ENCODE results near the gene MIOX.

MIOX gene

DNA sequence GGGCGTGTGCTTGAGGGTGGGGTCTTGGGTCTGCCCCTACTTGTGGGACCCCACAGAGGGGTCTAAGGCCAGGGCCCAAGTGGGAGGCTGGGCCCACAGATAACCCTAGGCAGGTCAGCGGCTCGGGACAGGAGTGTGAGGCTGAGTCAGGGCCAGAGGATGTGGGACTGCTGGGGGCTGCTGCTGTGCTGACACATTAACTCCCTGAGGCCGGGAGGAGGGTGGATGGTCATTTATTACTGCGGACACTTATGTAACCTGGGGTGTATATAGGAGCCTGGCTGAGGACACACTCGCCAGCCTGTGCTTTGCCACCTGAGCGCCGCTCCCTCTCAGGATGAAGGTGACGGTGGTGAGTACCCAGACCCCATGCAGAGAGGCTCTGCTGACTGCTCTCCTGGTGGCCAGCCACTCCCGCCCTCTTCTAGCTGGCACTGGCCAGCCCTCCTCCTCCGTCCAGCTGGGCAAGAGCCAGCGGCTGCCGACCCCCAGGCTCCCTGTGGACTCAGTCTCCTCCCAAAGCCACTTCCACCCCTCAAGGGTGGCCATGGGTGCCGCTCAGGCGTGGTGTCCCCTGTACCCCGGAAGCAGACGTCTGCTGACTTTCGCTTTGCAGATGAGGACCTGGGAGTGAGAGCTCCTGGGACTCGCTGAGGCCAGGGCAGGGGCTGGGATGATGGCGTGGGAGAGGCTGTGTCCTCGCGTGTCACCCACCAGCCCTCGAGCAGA lies at the start of gene MIOX:
MIOX (plus strand) TSS at position 299 of the 729 bp plus-strand sequence; CDS start at position 338, 39 bp downstream.
- DNase-seq (ENCODE audit: low spot score): no peak

- DNase-seq (ENCODE audit: low spot score): no peak
These were observed 49.0 kb upstream of the MIOX start for GRCh38 chr22:50437511-50438304.

DNA sequence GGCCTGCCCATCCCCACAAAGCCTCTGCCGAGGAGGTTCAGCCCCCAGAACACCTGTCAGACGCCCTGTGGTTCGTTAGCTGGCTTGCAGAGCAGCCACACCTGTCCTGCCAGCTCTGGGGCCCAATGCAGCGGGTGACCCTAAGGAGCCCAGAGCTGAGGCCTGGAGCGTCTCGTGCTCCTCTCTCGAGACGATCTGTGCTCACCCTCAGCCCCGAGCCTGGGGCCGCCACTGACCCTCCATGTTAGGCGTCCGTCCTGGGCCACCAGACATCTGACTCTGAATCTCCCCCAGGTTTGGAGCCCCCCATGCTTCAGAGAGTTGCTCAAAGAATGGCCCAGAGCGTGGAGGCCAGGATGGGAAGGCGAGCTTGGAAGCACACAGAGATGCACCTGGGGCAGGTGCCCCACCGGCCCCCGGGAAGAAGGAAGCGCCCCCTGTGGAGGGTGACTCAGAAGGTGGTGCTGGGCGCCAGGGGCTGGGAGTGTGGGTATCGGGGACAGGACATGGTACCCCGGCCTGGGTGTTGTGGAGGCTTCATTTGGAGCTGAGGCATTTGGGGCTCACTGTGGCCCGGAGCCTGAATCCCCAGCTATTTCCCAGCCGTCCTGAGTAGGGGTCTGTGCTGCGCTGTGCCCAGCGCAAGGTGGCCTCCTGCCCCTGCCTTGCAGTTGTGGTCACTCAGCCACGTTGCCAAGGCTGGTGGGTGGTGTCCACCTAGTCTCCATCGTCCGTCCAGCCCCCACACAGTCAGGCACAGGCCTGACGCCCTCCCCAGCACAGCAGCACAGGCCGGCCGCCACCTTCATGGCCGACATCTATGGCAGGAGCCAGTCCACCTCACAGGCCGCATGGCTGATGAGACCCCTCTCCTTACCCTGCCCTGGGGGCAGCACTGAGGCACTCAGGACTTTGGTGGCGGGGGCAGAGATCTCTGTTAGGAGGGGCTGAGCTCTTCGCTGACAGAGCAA lies 48.1 kb upstream of the MIOX start:
- DNase-seq (ENCODE audit: low spot score): no peak

DNA sequence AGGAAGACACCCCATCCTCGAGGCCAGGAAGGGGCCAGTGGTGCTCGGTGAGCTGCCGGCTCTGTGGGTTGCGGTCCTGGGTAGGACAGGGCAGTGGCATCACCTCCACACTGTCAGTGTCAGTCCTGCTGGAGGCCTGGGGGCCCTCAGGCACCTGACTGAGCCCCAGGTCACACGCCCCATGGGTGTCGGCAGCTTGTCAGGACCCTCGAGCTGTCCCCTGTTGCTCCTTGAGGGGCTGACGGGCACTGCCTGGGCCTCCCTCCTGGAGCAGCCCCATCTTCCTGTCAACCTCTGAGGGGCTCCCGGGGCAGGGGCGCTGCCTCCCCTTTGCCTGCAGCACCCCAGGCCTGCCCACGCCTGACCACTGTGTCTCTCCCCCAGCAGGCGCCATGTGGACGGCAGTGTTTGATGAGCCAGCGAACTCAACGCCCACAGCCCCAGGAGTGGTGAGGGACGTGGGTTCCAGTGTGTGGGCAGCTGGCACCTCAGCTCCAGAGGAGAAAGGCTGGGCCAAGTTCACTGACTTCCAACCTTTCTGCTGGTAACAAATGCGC lies 47.3 kb upstream of the MIOX start:
- DNase-seq (ENCODE audit: low spot score): no peak

DNA sequence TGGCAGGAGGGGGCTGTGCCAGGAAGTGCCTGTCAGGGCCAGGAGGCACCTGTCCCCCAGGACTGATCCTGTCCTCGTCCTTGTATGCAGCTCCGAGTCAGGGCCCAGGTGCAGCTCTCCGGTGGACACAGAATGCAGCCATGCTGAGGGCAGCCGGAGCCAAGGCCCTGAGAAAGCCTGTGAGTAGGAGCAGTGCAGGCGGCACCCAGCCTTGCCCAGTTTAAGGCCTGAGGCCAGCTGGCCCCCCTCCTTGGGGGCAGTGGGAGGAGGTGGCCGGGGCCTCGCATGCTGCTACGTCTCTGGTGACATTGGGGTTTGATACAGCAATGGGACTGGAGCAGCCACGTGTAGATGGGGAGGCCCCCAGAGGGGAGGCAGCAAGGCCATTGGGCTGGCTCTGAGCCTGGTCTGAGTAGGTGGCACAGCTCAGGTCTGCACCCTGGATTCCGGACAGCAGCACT lies 46.8 kb upstream of the MIOX start:
- no peak for DNase-seq (ENCODE audit: low spot score)

- no peak for DNase-seq (ENCODE audit: low spot score)
These were observed 46.0 kb upstream of the MIOX start for GRCh38 chr22:50440544-50441249.

- no peak for DNase-seq (ENCODE audit: low spot score)
These were observed 45.1 kb upstream of the MIOX start for GRCh38 chr22:50441428-50441993.

DNA sequence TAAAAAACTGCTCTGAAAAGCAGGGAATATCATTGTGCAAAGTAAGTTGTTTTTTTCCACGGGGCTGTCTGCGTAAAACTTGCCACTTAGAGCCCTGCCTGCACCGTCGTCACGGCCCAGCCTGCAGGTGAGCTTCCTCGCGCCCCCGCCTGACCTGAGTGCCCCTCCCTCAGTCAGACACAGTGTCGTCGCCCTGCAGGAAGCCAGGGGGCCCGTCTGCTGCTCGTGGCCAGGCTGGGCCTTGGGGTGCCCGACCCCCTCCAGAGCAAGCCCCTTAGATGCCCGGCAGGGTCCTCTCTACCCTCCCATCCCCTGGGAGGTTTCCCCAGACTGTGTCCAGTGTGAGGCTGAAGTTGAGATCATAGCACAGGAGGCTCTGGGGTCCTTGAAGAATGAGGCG lies 43.5 kb upstream of the MIOX start:
- DNase-seq (ENCODE audit: low spot score): no peak

- DNase-seq (ENCODE audit: low spot score): no peak
These were observed 42.6 kb upstream of the MIOX start for GRCh38 chr22:50443801-50444625.

DNA sequence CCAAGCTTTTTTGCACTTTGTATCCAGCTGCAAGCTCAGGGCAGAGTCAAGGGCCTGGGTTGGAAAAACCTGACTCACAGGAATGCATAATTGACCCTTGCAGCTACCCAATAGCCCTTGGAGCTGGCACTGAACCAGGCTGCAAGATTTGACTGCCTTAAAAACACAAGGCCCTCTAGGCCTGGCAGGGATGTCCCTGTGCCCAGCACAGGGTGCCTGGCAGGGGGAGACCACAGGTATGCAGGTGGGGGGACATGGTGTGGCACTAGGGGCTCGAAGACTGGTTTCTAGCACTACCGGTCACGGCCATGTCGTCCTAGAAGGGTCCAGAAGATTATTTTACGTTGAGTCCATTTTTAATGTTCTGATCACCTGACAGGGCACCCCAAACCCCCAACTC lies 42.0 kb upstream of the MIOX start:
- DNase-seq (ENCODE audit: low spot score): peak; percentile 67

DNA sequence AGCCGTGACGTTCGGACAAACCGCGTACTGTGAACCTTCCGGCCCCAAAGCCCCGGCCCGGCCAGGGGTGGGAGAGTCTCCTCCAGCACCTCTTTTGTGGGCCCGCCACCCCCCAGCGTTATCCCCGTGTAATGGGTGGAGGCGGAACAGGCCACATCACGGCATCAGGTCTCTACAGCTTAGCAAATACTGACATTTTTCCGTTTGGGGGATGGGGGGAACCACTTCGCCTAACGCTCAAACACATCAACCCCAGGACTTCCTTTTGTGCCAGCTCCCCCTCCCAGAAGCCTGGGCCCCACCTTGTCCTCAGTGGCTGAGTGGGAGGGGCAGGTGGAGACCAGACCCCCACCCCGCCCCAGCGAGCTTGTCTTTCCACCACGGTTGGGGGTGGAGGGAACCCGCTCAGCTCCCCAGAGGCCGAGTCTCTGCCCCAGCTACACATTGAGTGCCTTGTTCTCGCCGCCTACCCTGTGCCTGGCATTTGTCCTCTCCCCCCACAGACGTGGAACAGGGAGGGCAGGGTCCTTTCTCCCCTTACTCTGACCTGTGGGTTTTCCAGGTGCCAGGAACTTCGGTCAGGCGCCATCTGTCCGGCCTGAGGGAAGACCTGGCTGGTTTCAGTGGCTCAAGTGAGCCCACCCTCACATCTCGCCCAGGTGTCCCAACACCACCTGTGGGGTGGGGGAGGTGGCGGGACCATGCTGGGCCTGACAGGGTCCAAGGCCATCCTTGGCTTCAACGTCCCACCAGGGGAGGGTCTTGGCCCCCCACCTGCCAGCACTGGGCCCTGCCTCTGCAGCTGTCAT lies 41.4 kb upstream of the MIOX start:
- no peak for DNase-seq (ENCODE audit: low spot score)

DNA sequence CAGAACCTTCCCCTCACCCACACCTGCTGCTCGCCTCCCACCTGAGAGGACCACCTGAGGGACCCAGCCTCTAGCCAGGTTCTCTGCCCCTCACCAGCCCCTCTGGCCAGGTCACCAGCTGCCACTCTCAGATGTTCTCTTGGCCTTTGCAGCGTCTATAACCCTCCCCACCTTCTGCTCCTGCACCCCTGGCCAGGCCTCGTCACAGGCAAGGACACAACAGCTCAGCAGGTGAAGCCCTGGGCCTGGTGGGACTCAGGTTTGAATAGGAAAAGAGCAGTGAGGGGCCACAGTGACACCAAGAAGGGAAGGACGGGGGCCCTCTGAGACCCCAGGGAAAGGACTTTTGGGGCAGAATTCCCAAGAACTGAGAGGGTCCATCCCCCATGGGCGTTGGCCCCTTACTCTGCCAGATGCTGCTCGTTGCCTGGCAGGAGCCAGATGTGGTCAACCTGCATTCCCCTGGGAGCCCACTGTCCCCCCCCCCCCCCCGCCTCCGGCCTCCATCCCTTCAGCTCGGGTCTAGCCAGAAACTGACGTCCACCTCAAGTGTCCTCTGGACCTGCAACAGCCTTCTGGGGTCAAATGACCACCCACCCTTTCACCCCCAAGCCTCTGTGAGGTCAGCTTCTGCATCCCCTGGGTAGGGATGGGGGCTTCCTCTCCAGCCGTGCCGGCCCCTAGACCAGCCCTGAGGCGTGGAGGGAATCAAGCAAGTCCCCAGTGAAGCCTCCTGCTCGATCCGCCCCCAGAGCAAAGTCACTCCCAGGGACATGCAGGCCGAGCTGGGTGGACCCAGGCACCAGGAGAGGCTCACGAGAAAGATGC lies 40.6 kb upstream of the MIOX start:
- DNase-seq (ENCODE audit: low spot score): no peak

DNA sequence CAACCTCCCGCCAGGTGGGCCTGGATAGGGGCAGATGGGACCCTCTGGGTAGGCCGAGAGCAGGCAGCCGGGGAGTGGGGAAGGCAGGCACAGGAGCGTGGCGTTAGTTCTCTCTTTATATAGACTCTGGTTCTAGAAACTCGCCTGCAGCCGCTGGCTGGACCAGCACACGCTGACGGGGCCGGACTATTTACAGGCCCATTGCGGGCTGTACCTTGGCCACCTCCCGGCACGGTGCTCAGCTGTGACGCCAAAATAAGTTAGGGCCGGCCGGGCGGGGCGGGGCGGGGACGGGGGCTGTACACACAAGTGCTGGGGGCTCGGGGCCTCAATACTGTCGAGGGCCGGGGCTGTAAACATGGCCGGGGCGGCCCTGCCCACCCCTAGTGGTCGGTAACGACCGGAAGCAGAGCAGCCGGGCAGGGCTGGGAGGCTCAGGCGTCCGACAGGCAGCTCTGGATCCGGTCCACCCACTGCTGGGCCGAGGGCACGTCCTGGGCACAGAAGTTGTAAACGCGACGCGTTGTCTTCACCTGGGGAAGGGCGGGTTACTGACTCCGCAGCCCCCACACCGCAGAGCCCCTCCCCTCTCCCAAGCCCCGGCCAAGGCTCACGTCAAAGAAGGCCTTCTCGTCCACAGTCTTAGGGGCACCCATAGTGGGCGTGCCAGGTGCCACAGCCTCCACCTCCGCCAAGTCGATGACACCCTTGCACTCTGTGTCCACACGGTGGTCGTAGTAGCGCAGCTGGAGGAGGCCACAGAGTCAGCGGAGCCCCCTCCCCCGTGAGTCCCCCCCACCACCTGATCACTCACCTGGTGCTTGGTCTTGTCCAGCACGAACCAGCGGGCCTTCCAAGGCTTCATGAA lies 39.7 kb upstream of the MIOX start:
- DNase-seq (ENCODE audit: low spot score): no peak

- DNase-seq (ENCODE audit: low spot score): no peak
These were observed 38.8 kb upstream of the MIOX start for GRCh38 chr22:50447576-50448551.

- no peak for DNase-seq (ENCODE audit: low spot score)
These were observed 34.0 kb upstream of the MIOX start for GRCh38 chr22:50452649-50453048.

- no peak for DNase-seq (ENCODE audit: low spot score)
These were observed 32.0 kb upstream of the MIOX start for GRCh38 chr22:50454556-50455075.
